ENCODE data around the gene TANK.
"Not testable (repeated sequence)": the region's sequence is repeated elsewhere in the genome, so short reads cannot be mapped to it uniquely, and the experiment has no call there.

DNA sequence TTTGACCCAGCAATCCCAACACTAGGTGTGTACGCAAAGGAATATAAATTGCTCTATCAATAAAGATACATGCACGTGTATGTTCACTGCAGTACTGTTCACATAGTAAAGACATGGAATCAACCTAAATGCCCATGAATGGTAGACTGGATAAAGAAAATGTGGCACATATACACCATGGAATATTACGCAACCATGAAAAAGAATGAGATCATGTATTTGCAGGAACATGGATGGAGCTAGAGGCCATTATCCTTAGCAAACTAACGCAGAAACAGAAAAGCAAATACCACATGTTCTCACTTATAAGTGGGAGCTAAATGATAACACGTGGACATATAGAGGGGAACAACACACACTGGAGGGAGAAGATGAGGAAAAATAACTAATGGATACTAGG is 27.8 kb upstream of the TANK start:
- TF ChIP-seq, protein P1, sequence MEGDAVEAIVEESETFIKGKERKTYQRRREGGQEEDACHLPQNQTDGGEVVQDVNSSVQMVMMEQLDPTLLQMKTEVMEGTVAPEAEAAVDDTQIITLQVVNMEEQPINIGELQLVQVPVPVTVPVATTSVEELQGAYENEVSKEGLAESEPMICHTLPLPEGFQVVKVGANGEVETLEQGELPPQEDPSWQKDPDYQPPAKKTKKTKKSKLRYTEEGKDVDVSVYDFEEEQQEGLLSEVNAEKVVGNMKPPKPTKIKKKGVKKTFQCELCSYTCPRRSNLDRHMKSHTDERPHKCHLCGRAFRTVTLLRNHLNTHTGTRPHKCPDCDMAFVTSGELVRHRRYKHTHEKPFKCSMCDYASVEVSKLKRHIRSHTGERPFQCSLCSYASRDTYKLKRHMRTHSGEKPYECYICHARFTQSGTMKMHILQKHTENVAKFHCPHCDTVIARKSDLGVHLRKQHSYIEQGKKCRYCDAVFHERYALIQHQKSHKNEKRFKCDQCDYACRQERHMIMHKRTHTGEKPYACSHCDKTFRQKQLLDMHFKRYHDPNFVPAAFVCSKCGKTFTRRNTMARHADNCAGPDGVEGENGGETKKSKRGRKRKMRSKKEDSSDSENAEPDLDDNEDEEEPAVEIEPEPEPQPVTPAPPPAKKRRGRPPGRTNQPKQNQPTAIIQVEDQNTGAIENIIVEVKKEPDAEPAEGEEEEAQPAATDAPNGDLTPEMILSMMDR (IDR thresholded peaks at IDR 0.05; ENCODE audit: poor library complexity, severe bottlenecking), result not testable (repeated sequence)
- TF ChIP-seq TAF1 (IDR thresholded peaks at IDR 0.05; ENCODE audit: low read depth); EZH2 (IDR thresholded peaks at IDR 0.05; ENCODE audit: borderline replicate concordance, insufficient read depth, low read length, poor library complexity, severe bottlenecking); POLR2AphosphoS5 (IDR thresholded peaks at IDR 0.05); REST (IDR thresholded peaks at IDR 0.05; ENCODE audit: borderline replicate concordance): not testable (repeated sequence)
